ENCODE results near the gene DOCK11. TPM values are rescaled to one million over a fixed set of nuclear protein-coding genes. Genes with fewer than 3 reads are reported as not detected.
A peak's percentile ranks its signal among the peaks of the same experiment; 100 is the strongest.

Gene DOCK11
- total and polyA plus RNA-seq, 2 experiments from 2014 or later, result 7.6 to 8.3 TPM

- H3K27me3 ChIP-seq, result no peaks in the 10 kb centered on the region
- H3K36me3 ChIP-seq (replicated peaks; ENCODE audit: insufficient read depth, low read depth), result no peaks in the 10 kb centered on the region
- no peak overlapping the region for H3K4me2 ChIP-seq
- H3K9me2 ChIP-seq (replicated peaks; ENCODE audit: insufficient read depth), result no peaks in the 10 kb centered on the region
- no peak overlapping the region for H3K27ac ChIP-seq
- WGBS (ENCODE audit: low lambda C conversion rate, missing lambda C conversion rate), result 89% methylated on average over 3 of the region's 3 CpGs
- no peaks in the 10 kb centered on the region for H3K9me3 ChIP-seq (ENCODE audit: low read depth)
- no peaks in the 10 kb centered on the region for H3K4me1 ChIP-seq (ENCODE audit: insufficient read depth)
- no peak for DNase-seq (ENCODE audit: low spot score)
- TF ChIP-seq CTCF (IDR thresholded peaks at IDR 0.05; ENCODE audit: poor library complexity) (no peak), EZH2 (IDR thresholded peaks at IDR 0.05; ENCODE audit: borderline replicate concordance) (no peak), EZH2phosphoT487 (IDR thresholded peaks at IDR 0.05; ENCODE audit: low read depth, severe bottlenecking, unreplicated experiment) (no peak)
- H4K20me1 ChIP-seq (ENCODE audit: insufficient read depth, poor library complexity, severe bottlenecking), result no peaks in the 10 kb centered on the region
- H2AFZ ChIP-seq, result no peak overlapping the region
- H3K4me3 ChIP-seq, result no peak overlapping the region
- no peaks in the 10 kb centered on the region for H3K79me2 ChIP-seq
Measured at GRCh38 chrX:118623062-118623461, 127.4 kb downstream of the DOCK11 start.

- no peak overlapping the region for H3K27ac ChIP-seq
- WGBS (ENCODE audit: low lambda C conversion rate, missing lambda C conversion rate), result 66% methylated on average over 4 of the region's 4 CpGs
- no peaks in the 10 kb centered on the region for H3K9me3 ChIP-seq (ENCODE audit: low read depth)
- TF ChIP-seq CTCF (IDR thresholded peaks at IDR 0.05; ENCODE audit: poor library complexity), result no peak
- TF ChIP-seq EZH2phosphoT487 (IDR thresholded peaks at IDR 0.05; ENCODE audit: low read depth, severe bottlenecking, unreplicated experiment), result no peak
- TF ChIP-seq EZH2 (IDR thresholded peaks at IDR 0.05; ENCODE audit: borderline replicate concordance), result no peak
- H3K79me2 ChIP-seq, result no peaks in the 10 kb centered on the region
- H4K20me1 ChIP-seq (ENCODE audit: insufficient read depth, poor library complexity, severe bottlenecking), result no peaks in the 10 kb centered on the region
- no peak overlapping the region for H3K4me2 ChIP-seq
- no peak overlapping the region for H2AFZ ChIP-seq
- no peaks in the 10 kb centered on the region for H3K36me3 ChIP-seq (replicated peaks; ENCODE audit: insufficient read depth, low read depth)
- H3K4me3 ChIP-seq, result no peak overlapping the region
- no peaks in the 10 kb centered on the region for H3K27me3 ChIP-seq
- no peaks in the 10 kb centered on the region for H3K4me1 ChIP-seq (ENCODE audit: insufficient read depth)
- H3K9me2 ChIP-seq (replicated peaks; ENCODE audit: insufficient read depth), result no peaks in the 10 kb centered on the region
- no peak for DNase-seq (ENCODE audit: low spot score)
Measured at GRCh38 chrX:118626346-118626745, 130.7 kb downstream of the DOCK11 start.

GRCh38 chrX:118627084-118627758, 131.6 kb downstream of the DOCK11 start:
- H3K4me1 ChIP-seq (ENCODE audit: insufficient read depth), result no peaks in the 10 kb centered on the region
- H3K36me3 ChIP-seq (replicated peaks; ENCODE audit: insufficient read depth, low read depth), result no peaks in the 10 kb centered on the region
- DNase-seq (ENCODE audit: low spot score), result no peak
- no peak overlapping the region for H3K27ac ChIP-seq
- no peak overlapping the region for H3K4me3 ChIP-seq
- WGBS (ENCODE audit: low lambda C conversion rate, missing lambda C conversion rate), result 48% methylated on average over 5 of the region's 5 CpGs
- no peaks in the 10 kb centered on the region for H4K20me1 ChIP-seq (ENCODE audit: insufficient read depth, poor library complexity, severe bottlenecking)
- no peaks in the 10 kb centered on the region for H3K27me3 ChIP-seq
- no peaks in the 10 kb centered on the region for H3K9me3 ChIP-seq (ENCODE audit: low read depth)
- no peak overlapping the region for H3K4me2 ChIP-seq
- TF ChIP-seq CTCF (IDR thresholded peaks at IDR 0.05; ENCODE audit: poor library complexity) (peak; percentile 24), EZH2phosphoT487 (IDR thresholded peaks at IDR 0.05; ENCODE audit: low read depth, severe bottlenecking, unreplicated experiment) (no peak)
- no peaks in the 10 kb centered on the region for H3K9me2 ChIP-seq (replicated peaks; ENCODE audit: insufficient read depth)
- H2AFZ ChIP-seq, result no peak overlapping the region
- no peaks in the 10 kb centered on the region for H3K79me2 ChIP-seq

Data from hepatocyte (in vitro differentiated cells).